GM23338 (cell line): ENCODE data around the gene KCNJ16. TPM values are rescaled to one million over a fixed set of nuclear protein-coding genes. Genes with fewer than 3 reads are reported as not detected.

Source experiments
- ATAC-seq: fragments of 200-7000 bp; cut with Tn5 transposase; 3 replicates; pipeline ENCODE4 v1.9.1; 2020
- DNase-seq: peaks from one replicate; pipeline ENCODE4 v3.0.0-alpha.2; 2015; ENCODE audit warnings: low spot score
- H2AFZ ChIP-seq: fragments of 200-600 bp; sonication (generic); 2 replicates; pipeline ENCODE4 v1.8.0; 2016; ENCODE audit warnings: antibody characterized with exemption, mild to moderate bottlenecking, moderate library complexity
- H3F3A ChIP-seq: fragments of 200-600 bp; sonication (generic); replicated peaks from 2 replicates; pipeline ENCODE4 v1.8.0; 2017; ENCODE audit warnings: antibody characterized with exemption, mixed run types, low read depth
- H3K27ac ChIP-seq: fragments of 200-600 bp; sonication (generic); 2 replicates; pipeline ENCODE4 v1.6.1; 2016; ENCODE audit warnings: low read depth
- H3K27me3 ChIP-seq: fragments of 200-600 bp; sonication (generic); 2 replicates; pipeline ENCODE4 v1.8.0; 2016; ENCODE audit warnings: mild to moderate bottlenecking, mixed run types, moderate library complexity; ENCODE audit not compliant: insufficient read depth
- H3K36me3 ChIP-seq: fragments of 200-600 bp; sonication (generic); 2 replicates; pipeline ENCODE4 v1.8.0; 2016; ENCODE audit warnings: mild to moderate bottlenecking; ENCODE audit not compliant: insufficient read depth
- H3K4me1 ChIP-seq: fragments of 200-600 bp; sonication (generic); 2 replicates; pipeline ENCODE4 v1.8.0; 2016; ENCODE audit warnings: mild to moderate bottlenecking, moderate library complexity; ENCODE audit not compliant: insufficient read depth
- H3K4me2 ChIP-seq: fragments of 200-600 bp; sonication (generic); 2 replicates; pipeline ENCODE4 v1.7.1; 2017; ENCODE audit warnings: mixed run types
- H3K4me3 ChIP-seq: fragments of 200-600 bp; sonication (generic); 2 replicates; pipeline ENCODE4 v1.6.1; 2016; ENCODE audit warnings: mixed run types
- H3K79me2 ChIP-seq: fragments of 200-600 bp; sonication (generic); replicated peaks from 2 replicates; pipeline ENCODE4 v1.8.0; 2017; ENCODE audit warnings: mild to moderate bottlenecking; ENCODE audit not compliant: insufficient read depth
- H3K9me2 ChIP-seq: fragments of 200-600 bp; sonication (generic); 2 replicates; pipeline ENCODE4 v1.8.0; 2017; ENCODE audit not compliant: insufficient read depth
- H4K20me1 ChIP-seq: fragments of 200-600 bp; sonication (generic); replicated peaks from 2 replicates; pipeline ENCODE4 v1.8.0; 2017; ENCODE audit warnings: mild to moderate bottlenecking; ENCODE audit not compliant: insufficient read depth
- H3K27ac Mint-ChIP-seq: 2 replicates; pipeline ENCODE4 v1.8.0; 2020; ENCODE audit warnings: inconsistent platforms, mild to moderate bottlenecking, moderate library complexity, mixed read lengths
- H3K27me3 Mint-ChIP-seq: 3 replicates; pipeline ENCODE4 v1.8.0; 2022; ENCODE audit warnings: low read depth, mild to moderate bottlenecking, moderate library complexity, mixed read lengths, inconsistent platforms; ENCODE audit not compliant: insufficient read depth, poor library complexity
- H3K36me3 Mint-ChIP-seq: 3 replicates; pipeline ENCODE4 v1.8.0; 2021; ENCODE audit warnings: low read depth, mild to moderate bottlenecking, inconsistent platforms, moderate library complexity, mixed read lengths
- H3K4me1 Mint-ChIP-seq: 3 replicates; pipeline ENCODE4 v1.8.0; 2020; ENCODE audit warnings: mild to moderate bottlenecking, inconsistent platforms, mixed read lengths
- H3K4me3 Mint-ChIP-seq: 3 replicates; pipeline ENCODE4 v1.8.0; 2021; ENCODE audit warnings: moderate library complexity, mild to moderate bottlenecking, inconsistent platforms, mixed read lengths
- H3K9me3 Mint-ChIP-seq: 3 replicates; pipeline ENCODE4 v1.8.0; 2020; ENCODE audit warnings: moderate library complexity, mild to moderate bottlenecking, inconsistent platforms, mixed read lengths
- CREB1 ChIP-seq: fragments of 250-450 bp; sonication (Bioruptor Pico); IDR thresholded peaks from 2 replicates; pipeline ENCODE4 v1.5.0; 2020; ENCODE audit warnings: low read depth, mild to moderate bottlenecking, moderate library complexity
- CTCF ChIP-seq, 2 experiments: fragments of 200-600 bp in 1 of 2; sonication (generic) in 1 of 2; conservative IDR thresholded peaks; 2 replicates each; pipeline versions ENCODE4 v1.5.1 to v1.6.1; 2016 to 2017; ENCODE audit warnings: antibody characterized with exemption in 2 of 2, low read depth in 2 of 2, mild to moderate bottlenecking in 2 of 2, moderate library complexity in 1 of 2
- ETS1 ChIP-seq: IDR thresholded peaks from 2 replicates; pipeline ENCODE4 v1.6.1; 2016; ENCODE audit warnings: antibody characterized with exemption
- EZH2 ChIP-seq: fragments of 200-600 bp; sonication (generic); IDR thresholded peaks from one replicate; pipeline ENCODE4 v1.8.0; 2017; ENCODE audit warnings: antibody characterized with exemption, mild to moderate bottlenecking, low read depth; ENCODE audit not compliant: unreplicated experiment
- EZH2phosphoT487 ChIP-seq: fragments of 200-600 bp; sonication (generic); IDR thresholded peaks from one replicate; pipeline ENCODE4 v1.8.1; 2018; ENCODE audit warnings: antibody characterized with exemption; ENCODE audit not compliant: unreplicated experiment
- NANOG ChIP-seq: IDR thresholded peaks from 2 replicates; pipeline ENCODE4 v1.6.1; 2016; ENCODE audit warnings: antibody characterized with exemption, borderline replicate concordance
- POLR2AphosphoS5 ChIP-seq: IDR thresholded peaks from 2 replicates; pipeline ENCODE4 v1.6.1; 2016; ENCODE audit warnings: antibody characterized with exemption, low read depth
- REST ChIP-seq: IDR thresholded peaks from one replicate; pipeline ENCODE4 v1.6.1; 2018; ENCODE audit warnings: antibody characterized with exemption; ENCODE audit not compliant: unreplicated experiment
- STAT1 ChIP-seq: IDR thresholded peaks from one replicate; pipeline ENCODE4 v1.6.1; 2016; ENCODE audit warnings: antibody characterized with exemption; ENCODE audit not compliant: unreplicated experiment
- ZNF114 ChIP-seq: fragments of 250-450 bp; sonication (Bioruptor Pico); IDR thresholded peaks from 2 replicates; pipeline ENCODE4 v1.5.0; 2020; ENCODE audit warnings: mild to moderate bottlenecking, moderate library complexity
- ZNF331 ChIP-seq: fragments of 250-450 bp; sonication (Bioruptor Pico); IDR thresholded peaks from 2 replicates; pipeline ENCODE4 v1.5.0; 2020; ENCODE audit warnings: low read depth, mild to moderate bottlenecking, moderate library complexity
- ZNF462 ChIP-seq: fragments of 250-450 bp; sonication (Bioruptor Pico); IDR thresholded peaks from 2 replicates; pipeline ENCODE4 v1.5.0; 2020; ENCODE audit warnings: mild to moderate bottlenecking, moderate library complexity
- polyA plus RNA-seq: library from polyadenylated mRNA; unstranded; fragments of >200 nt; fragmentation: Nextera tagmentation; extraction: Ambion mirVana; gene quantifications from 2 replicates; pipeline ENCODE4 v1.2.1, GENCODE V29; 2016
- total RNA-seq: library from RNA; depleted of rRNA; stranded (reverse); fragments of >200 nt; shearing (Covaris generic); gene quantifications from 2 replicates; pipeline ENCODE4 v1.2.3, GENCODE V29; 2014

KCNJ16 gene
- total and polyA plus RNA-seq, 2 experiments from 2014 or later, result not detected

GRCh38 chr17:70028397-70028796, 46.6 kb upstream of the KCNJ16 start:
- TF ChIP-seq EZH2 (no peak), CREB1 (CRISPR knock-in tag) (no peak), ZNF462 (CRISPR knock-in tag) (no peak), NANOG (no peak), EZH2phosphoT487 (no peak), CTCF (conservative IDR thresholded peaks at IDR 0.05; ENCODE audit: low read depth in 2 of 2) (no peak), ETS1 (no peak), STAT1 (no peak), ZNF331 (CRISPR knock-in tag) (no peak), ZNF114 (CRISPR knock-in tag) (no peak), REST (no peak), POLR2AphosphoS5 (no peak)
- H3K4me1 Mint-ChIP-seq, result no peaks in the 10 kb centered on the region; the same call in 2 of the 3 replicates

More at GRCh38 chr17:70028397-70028796, 46.6 kb upstream of the KCNJ16 start:
- ATAC-seq (no peak), DNase-seq (no peak)
- no peak overlapping the region for H2AFZ ChIP-seq
- no peaks in the 10 kb centered on the region for H3K36me3 Mint-ChIP-seq
- no peak overlapping the region for H3K27ac ChIP-seq
- H3K9me3 Mint-ChIP-seq, result no peaks in the 10 kb centered on the region
- no peak overlapping the region for H3K4me2 ChIP-seq
- H3K79me2 ChIP-seq, result no peaks in the 10 kb centered on the region
- H3K4me3 ChIP-seq, result no peak overlapping the region
- H3K27me3 Mint-ChIP-seq, result peaks cover 2% of the 10 kb centered on the region
- no peaks in the 10 kb centered on the region for H3K36me3 ChIP-seq
- H3K9me2 ChIP-seq, result no peaks in the 10 kb centered on the region
- H3K4me1 ChIP-seq, result no peaks in the 10 kb centered on the region
- H4K20me1 ChIP-seq, result no peaks in the 10 kb centered on the region
- H3K27me3 ChIP-seq, result no peaks in the 10 kb centered on the region
- no peak overlapping the region for H3K4me3 Mint-ChIP-seq
- no peak overlapping the region; the same call in 1 of the 2 replicates for H3K27ac Mint-ChIP-seq
- no peaks in the 10 kb centered on the region for H3F3A ChIP-seq
